Colonic mucosa (tissue), 4 donors: ENCODE data around the gene VPS37C. TPM values are rescaled to one million over a fixed set of nuclear protein-coding genes. Genes with fewer than 3 reads are reported as not detected.
A peak's percentile ranks its signal among the peaks of the same experiment; 100 is the strongest.

Experiments used
- DNase-seq: peaks from one replicate; pipeline ENCODE4 v3.0.0-alpha.2; 2020
- H3K27ac ChIP-seq: fragments of 200-600 bp; one replicate; pipeline ENCODE4 v1.8.0; 2021
- H3K27me3 ChIP-seq: fragments of 200-600 bp; one replicate; pipeline ENCODE4 v1.8.0; 2021
- H3K36me3 ChIP-seq: fragments of 200-600 bp; one replicate; pipeline ENCODE4 v1.8.0; 2021
- H3K4me1 ChIP-seq: fragments of 200-600 bp; one replicate; pipeline ENCODE4 v1.8.0; 2021; ENCODE audit warnings: mild to moderate bottlenecking
- H3K4me3 ChIP-seq: fragments of 200-600 bp; one replicate; pipeline ENCODE4 v1.8.0; 2021
- H3K9ac ChIP-seq, 2 donors: one replicate each; pipeline ENCODE4 v1.7.0; 2013; ENCODE audit warnings: control low read depth in 2 of 2, low read depth in 2 of 2, low read length in 2 of 2
- H3K9me3 ChIP-seq: fragments of 200-600 bp; one replicate; pipeline ENCODE4 v1.8.0; 2021
- CTCF ChIP-seq: fragments of 200-600 bp; IDR thresholded peaks from one replicate; pipeline ENCODE4 v1.8.0; 2022; ENCODE audit warnings: antibody characterized with exemption, mild to moderate bottlenecking
- intact Hi-C: fragments of 100-400 bp; cut with DNase I; formaldehyde crosslinking; loops from one replicate; pipeline ENCODE4 v1.14.1; 2022
- total RNA-seq, 2 donors: library from RNA; stranded (reverse); fragmentation: NEBNext Ultra II Directional in 1 of 2; extraction: Animal tissue kit (Norgen Biotek cat#: 25700) in 1 of 2; gene quantifications; one replicate each; pipeline ENCODE4 v1.2.1, GENCODE V29; 2021
- donor health status: healthy.
- donor health status: DM: no; HTN: no; CAD: no.
- donor health status: DM: no; HTN: no; CAD: no.

Gene VPS37C
- total RNA-seq, 2 donors from 2014 or later: 26.8 to 35.4 TPM

- H3K9me3 ChIP-seq: no peaks in the 10 kb centered on the region
Observed at GRCh38 chr11:61132646-61133045, 28.6 kb downstream of the VPS37C start.

GRCh38 chr11:61131998-61132555 lies 29.1 kb downstream of the VPS37C start:
- no peaks in the 10 kb centered on the region for H3K9me3 ChIP-seq
- H3K9ac ChIP-seq: no peak overlapping the region
- no peak for DNase-seq
- H3K36me3 ChIP-seq: no peaks in the 10 kb centered on the region
- intact Hi-C loops: no loop called here
- no peak overlapping the region for H3K4me3 ChIP-seq
- no peaks in the 10 kb centered on the region for H3K27me3 ChIP-seq
- no peak overlapping the region for H3K27ac ChIP-seq
- no peak for TF ChIP-seq CTCF
- peaks cover 7% of the 10 kb centered on the region for H3K4me1 ChIP-seq

More at GRCh38 chr11:61132646-61133045, 28.6 kb downstream of the VPS37C start:
- no peak for DNase-seq
- Histone ChIP-seq H3K27me3 (no peaks in the 10 kb centered on the region), H3K4me1 (peaks cover 7% of the 10 kb centered on the region), H3K36me3 (no peaks in the 10 kb centered on the region), H3K9ac (no peak overlapping the region), H3K27ac (no peak overlapping the region), H3K4me3 (no peak overlapping the region)
- TF ChIP-seq CTCF: no peak
- intact Hi-C loops: no loop called here

- intact Hi-C loops: no loop called here
- Histone ChIP-seq H3K27ac (no peak overlapping the region), H3K27me3 (no peaks in the 10 kb centered on the region), H3K9ac (no peak overlapping the region), H3K4me3 (no peak overlapping the region), H3K36me3 (no peaks in the 10 kb centered on the region), H3K9me3 (no peaks in the 10 kb centered on the region), H3K4me1 (peaks cover 7% of the 10 kb centered on the region)
- no peak for TF ChIP-seq CTCF
- DNase-seq: no peak
Observed at GRCh38 chr11:61131586-61131985, 29.6 kb downstream of the VPS37C start.

- H3K27ac ChIP-seq: no peak overlapping the region
- H3K9ac ChIP-seq: no peak overlapping the region
- peaks cover 7% of the 10 kb centered on the region for H3K4me1 ChIP-seq
- no peak for DNase-seq
- H3K9me3 ChIP-seq: no peaks in the 10 kb centered on the region
- H3K27me3 ChIP-seq: no peaks in the 10 kb centered on the region
- no peak overlapping the region for H3K4me3 ChIP-seq
- H3K36me3 ChIP-seq: no peaks in the 10 kb centered on the region
- intact Hi-C loops: no loop called here
- TF ChIP-seq CTCF: no peak
Observed at GRCh38 chr11:61131186-61131585, 30.0 kb downstream of the VPS37C start.

GRCh38 chr11:61129639-61130523 lies 31.3 kb downstream of the VPS37C start:
- intact Hi-C loops: loop anchor here (2.0 to 5.0 kb wide), 3 partner anchors 57 to 298 kb away; partner anchors contain the start of gene CD6
- peak overlapping the region; percentile 47 to 55 for H3K9ac ChIP-seq
- no peaks in the 10 kb centered on the region for H3K27me3 ChIP-seq
- DNase-seq: peak; percentile 93
- peaks cover 7% of the 10 kb centered on the region for H3K4me1 ChIP-seq
- peak overlapping the region; percentile 56 for H3K27ac ChIP-seq
- no peaks in the 10 kb centered on the region for H3K36me3 ChIP-seq
- peak; percentile 100 for TF ChIP-seq CTCF
- no peaks in the 10 kb centered on the region for H3K9me3 ChIP-seq
- peak overlapping the region; percentile 8 for H3K4me3 ChIP-seq
